HG03342 (cell line): ENCODE measurements around the gene C12orf75.

Experiments used
- ATAC-seq: cut with Tn5 transposase; IDR thresholded peaks from one replicate; pipeline ENCODE4 v1.9.1; 2021; ENCODE audit warnings: mild to moderate bottlenecking, moderate library complexity; ENCODE audit not compliant: unreplicated experiment

C12orf75 gene

DNA sequence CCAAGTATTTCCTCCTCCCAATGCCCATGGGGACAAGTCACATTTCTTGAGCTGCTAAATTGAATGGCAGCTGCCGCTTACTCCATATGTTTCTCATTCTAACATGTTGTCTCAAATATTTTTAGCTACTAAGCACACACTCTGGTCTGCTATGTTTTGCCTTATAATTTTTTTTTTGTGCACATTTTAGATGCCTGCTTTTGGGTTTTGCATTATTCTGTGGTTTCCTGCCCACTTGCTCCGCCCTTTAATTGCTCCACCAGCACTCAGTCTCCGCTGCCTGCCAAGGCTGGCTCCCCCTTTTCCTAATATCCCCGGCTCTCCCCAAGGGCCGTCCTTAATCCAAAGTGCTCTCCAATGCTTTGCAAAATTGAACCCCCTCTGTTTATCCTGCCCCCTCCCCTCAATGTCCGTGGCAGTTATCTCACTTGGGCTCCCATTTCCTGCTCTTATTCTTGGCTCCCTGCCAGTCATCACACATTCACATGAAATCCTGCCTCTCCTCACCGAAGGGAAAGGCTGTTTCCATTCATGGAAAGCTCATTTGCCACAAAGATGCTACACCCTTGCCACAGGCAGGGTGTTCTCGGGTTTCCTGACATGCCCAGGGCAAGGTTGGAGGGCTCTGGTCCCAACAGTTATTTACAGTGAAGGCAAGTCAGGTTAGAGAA is 79.4 kb downstream of the C12orf75 start:
- ATAC-seq: no peak

DNA sequence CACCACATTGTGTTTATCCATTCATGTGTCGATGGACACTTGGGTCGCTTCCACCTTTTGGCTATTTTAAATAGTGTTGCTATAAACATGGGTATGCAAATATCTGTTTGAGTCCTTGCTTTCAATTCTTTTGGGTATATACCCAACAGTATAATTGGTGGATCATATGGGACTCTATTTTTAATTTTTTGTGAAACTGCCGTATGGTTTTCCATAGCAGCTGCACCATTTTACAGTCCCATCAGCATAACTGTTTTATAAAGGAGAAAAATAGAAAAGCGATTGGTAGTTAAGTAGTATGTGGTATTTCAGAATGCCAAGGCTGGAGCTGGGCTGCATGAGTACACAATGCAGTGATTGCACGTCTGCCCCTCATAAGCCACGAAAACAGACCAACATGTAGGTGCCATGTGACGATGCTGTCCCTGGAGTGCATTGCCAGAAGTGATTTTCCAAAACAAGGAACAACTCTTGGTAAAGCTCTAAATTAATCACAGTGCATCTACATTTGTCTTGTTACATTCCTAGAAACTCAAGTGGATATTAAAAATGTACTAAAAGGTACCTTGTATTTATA is 83.5 kb downstream of the C12orf75 start:
- ATAC-seq: no peak

- ATAC-seq: no peak
Observed at GRCh38 chr12:105417732-105418131, 87.2 kb downstream of the C12orf75 start.

DNA sequence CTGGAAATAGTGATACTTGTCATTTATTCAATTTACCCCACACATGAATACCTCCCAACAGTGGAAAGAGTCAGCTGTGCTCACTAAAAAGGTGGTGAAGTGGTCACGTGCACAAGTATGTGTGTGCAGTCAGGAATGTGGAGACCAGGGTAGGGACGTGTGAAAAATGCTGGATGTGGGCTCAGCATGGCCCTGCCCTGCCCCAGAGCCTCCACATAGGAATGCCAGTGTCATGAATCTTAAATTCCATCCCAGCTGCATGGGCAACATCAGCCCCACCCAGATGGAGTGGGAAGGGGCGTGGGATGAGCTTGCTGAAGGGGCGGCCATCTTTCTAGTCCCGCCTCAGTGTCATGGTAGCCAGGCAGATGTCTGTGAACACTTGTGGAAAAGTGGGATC is 87.7 kb downstream of the C12orf75 start:
- no peak for ATAC-seq

GRCh38 chr12:105418821-105419291 is 88.4 kb downstream of the C12orf75 start:
- ATAC-seq: no peak

DNA sequence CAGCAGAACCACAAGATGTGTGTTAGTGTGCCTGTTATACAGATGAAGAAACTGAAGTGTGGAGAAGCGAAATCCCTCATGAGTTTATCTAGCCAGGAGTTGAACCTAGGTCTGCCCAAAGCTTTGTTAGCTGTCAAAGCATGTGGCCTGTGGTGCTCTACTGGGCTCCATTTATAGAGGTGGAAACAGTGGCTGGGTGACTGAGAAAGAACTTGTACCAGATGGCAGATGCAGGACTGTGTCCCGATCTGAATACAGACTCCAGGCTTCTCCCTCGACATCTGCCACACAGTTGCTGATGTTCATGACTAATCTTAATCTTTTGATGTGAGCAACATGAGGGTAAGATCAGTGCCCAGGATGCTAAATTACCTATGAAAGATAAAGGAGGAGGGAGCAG is 89.1 kb downstream of the C12orf75 start:
- ATAC-seq: no peak

- ATAC-seq: no peak
Observed at GRCh38 chr12:105420046-105420445, 89.6 kb downstream of the C12orf75 start.

DNA sequence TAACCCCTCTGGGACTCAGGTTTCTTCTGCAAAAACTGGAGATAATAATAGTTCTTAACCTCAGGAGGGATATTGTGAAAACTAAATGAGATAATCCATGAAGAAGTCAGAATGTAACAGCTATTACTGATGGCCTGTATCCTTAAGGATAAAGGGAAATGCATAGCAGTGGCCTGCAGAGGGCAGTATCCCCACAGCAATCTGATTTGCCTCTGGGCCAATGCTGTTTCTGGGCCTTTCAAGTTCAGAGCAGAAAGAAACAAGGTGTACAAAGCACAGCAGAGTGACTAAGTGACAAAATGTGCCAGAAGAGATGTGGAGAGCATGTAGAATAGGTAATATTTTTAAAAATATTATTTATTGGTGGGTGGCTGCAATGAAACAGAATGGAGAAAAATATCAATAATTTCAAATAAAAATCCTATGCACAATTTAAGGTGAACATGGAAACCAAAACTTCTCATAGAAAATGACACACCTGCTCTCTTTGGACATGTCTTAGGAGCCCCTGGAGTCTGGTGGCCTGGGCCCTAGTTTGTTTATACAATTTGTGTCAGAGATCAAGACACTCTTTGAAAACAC is 90.3 kb downstream of the C12orf75 start:
- no peak for ATAC-seq
